SH-SY5Y (cell line): ENCODE results near the gene SYK.

Experiments used
- GATA2 ChIP-seq: IDR thresholded peaks from 2 replicates; pipeline ENCODE4 v1.6.1; 2011; ENCODE audit warnings: mild to moderate bottlenecking, low read depth, low read length
- GATA3 ChIP-seq: IDR thresholded peaks from 2 replicates; pipeline ENCODE4 v1.6.1; 2011; ENCODE audit warnings: low read depth, mild to moderate bottlenecking, low read length, moderate library complexity

The SYK gene

DNA sequence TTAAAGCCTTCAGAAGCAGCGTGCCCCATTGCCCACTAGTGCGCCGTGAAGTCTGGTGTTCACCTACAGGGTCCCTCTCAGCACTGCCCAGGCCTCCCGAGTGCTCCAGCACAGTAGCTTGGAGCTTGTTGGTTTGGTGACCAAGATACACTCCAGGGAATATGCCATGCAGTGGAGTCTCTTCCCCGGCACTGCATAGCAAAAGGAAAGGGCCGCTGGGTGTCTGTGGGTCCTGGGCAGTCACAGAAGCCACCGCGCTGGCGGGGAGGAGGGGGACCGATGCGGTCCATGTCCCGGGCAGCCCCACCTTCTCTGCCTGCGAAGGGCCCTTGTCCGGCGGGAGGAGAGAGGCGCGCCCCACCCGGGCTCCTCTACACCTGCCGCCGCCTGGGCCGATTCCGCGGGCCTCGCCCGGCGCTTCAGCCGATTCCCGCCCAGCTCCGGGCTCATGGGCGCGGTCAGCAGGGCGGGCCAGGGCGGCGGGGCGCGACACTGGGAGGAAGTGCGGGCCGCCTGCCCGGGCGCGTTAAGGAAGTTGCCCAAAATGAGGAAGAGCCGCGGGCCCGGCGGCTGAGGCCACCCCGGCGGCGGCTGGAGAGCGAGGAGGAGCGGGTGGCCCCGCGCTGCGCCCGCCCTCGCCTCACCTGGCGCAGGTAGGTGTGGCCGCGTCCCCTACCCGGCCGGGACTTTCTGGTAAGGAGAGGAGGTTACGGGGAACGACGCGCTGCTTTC lies at the start of gene SYK:
Gene SYK, plus strand, starts transcription at position 579 of the 732 bp plus-strand sequence. CDS start 42,080 bp downstream, outside the sequence.
- TF ChIP-seq GATA2 (no peak), GATA3 (no peak)

DNA sequence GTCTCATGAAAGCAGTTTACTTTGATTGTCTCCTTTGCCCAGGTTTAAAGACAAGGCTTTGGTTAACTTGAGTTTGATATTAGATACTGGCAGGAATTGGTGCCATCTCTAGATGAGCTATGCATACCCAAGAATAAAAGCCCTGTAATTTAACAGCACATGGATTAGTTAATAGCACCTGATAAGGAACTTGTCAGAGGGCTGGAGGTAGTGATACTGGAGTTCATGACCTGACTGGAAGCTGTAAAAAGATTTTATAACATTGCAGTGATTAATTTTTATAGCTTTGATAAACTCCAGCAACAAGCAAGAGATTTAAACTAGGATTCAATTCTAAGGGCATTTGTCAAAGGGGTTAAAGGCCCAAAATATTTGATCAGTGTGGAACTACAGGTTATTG lies 34.9 kb upstream of the SYK start:
- TF ChIP-seq GATA2 (no peak), GATA3 (no peak)

DNA sequence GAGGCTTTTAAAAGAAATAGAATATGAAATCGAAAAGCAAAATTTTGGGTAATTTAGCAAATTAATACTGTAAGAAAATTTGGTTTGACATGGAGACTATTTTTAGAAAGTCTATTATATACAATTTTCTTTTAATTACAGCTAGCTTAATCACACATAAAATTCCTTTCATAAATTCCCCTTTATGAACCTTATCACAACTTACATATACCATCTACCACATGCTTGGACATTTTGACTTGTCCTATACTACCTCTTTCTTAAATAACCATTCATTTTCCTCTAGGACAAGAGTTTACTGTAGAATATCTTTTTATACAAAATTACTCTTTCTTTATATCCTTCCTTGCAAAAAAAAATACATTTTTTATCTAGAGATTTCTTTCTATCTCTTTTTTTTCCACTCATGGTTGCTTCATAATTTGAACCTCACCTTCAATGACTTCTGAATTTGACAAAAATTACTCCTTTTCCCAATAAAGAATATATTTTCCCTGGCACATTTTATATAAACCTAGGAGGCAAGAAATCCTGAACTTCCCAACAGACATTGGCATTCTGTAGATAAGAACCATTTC lies 34.0 kb upstream of the SYK start:
- no peak for TF ChIP-seq GATA2
- TF ChIP-seq GATA3 = no peak

DNA sequence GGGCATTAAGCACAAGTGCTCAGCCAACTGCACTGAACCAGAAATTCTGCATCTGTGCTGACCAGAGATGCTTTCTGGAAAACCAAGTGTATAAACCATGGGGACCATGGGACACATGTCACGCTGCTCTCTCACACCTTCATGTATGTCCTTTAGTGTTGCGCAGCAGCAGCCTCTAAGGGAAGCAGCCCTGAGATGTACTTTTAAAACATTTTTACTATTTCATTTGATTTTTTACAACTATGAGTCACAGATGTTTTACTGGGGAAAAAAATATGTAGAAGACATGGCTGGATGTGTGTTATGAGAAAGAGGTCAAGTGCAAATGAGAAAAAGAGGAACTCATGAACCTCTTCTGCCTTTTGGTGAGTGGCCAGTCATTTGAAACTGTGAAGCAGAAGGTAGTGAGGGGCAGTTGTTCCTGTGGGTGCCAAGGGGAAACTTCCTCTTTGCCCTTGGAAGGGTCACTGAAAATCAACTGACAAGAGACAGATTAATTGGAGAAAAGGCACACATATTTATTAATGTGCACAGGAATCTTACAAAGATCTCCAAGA lies 31.4 kb upstream of the SYK start:
- no peak for TF ChIP-seq GATA3
- no peak for TF ChIP-seq GATA2

DNA sequence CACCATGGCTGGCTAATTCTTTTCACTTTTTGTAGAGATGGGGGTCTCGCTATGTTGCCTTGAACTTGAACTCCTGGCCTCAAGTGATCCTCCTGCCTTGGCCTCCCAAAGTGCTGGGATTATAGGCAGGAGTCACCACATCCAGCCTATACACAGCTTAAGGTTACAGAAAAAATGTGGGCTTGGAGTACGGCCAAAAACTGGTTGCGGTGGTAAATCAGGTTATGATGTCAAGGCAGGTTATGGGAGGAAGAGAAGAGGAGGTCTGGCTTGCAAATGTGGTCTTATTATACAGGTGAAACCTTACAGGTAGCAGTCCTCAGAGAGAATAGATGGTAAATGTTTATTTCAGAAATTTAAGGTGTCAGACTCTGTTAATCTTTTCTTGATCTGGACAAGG lies 30.7 kb upstream of the SYK start:
- TF ChIP-seq GATA3 = no peak
- no peak for TF ChIP-seq GATA2

DNA sequence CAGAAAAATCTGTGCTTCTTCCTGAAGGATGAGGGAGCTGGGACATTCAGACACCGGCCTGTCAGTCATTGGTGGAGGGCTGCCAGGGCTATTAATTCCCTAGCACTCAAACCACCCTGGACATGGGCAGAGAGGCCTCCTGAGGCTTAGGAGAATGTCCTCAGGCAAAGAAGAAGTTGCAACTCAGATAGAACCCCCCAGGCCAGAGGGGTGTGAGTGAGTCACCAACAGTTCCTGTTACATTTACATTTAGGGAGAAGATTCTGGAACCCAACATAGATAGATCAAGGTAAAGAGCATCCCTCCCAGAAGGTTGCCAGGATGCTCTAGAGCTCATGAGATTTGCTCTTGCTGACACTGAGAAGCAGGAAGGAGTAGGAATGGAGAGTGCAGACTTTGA lies 29.2 kb upstream of the SYK start:
- TF ChIP-seq GATA3 (no peak), GATA2 (no peak)

DNA sequence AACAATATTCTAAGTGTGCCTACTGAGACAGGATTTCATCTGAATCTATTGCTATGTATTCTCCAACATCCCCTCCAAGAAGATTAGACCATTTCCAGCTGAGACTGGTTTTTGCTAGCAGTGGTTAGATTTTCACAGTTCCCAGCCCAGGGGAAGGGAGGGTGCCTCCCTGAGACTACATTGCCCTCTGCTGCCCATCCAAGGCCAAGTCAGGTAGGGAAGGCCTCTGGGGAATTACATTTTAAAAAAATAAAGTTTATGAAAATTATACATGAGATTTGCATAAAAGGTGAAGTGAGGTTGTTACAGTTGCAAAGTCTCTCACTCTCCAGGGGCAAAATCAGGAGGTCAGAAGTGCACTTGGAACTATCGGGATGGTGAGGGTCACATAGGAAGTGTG lies 28.0 kb upstream of the SYK start:
- TF ChIP-seq GATA3 (no peak), GATA2 (no peak)

DNA sequence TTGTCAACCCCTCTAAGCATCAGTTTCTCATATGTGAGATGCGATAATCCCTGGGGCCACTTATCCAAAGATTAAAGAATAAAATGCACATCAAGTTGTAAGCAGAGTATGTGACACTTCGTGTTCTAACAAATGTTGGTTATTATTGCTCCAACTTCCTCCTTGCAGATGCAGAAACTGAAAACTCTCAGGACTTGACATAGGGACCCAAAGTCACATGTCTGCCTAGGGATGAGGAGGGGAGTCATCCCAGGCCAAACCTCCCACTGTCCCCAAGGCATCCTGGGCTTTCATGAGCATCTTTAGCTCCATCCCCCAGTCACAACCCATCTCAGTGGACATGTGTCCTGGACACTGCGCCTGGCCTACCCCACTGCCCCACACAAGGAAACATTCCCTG lies 27.5 kb upstream of the SYK start:
- TF ChIP-seq GATA3 (no peak), GATA2 (no peak)

DNA sequence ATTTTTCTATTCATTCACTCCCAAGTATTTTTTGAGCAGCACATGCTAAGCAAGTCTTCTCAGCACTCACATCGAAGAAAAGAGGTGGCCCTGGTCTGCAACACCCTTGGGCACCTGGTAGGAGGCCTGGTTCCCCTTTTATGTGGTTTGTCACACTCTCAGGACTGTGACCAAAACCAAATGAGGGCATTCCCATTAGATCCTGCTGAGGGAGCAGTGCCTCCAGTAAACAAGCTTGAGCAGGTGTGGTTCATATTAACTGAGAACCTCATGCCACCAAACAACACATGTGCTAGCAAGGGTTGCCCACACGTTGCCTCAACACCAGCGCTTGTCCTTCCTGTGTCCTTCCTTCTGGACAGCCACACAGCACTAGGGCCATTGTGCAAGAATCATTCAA lies 26.9 kb upstream of the SYK start:
- TF ChIP-seq GATA2 (no peak), GATA3 (no peak)

DNA sequence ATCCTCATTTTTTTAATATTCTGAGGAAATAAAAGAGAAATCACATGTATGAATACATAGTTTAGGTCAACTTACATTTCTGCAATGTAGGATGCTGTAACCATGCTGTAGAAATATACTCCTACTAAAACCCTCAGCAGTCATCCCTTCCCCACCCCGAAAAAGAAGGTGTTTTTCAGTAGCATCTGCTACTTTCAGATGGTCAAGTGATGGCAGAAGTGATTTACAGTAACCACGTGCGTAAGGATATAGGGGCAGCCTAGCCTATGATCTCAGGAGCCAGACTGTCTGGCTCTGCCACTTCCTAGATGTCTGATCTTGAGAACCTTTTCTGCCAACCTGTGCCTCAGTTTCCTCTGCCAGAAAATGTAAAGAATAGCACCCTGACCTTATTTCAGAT lies 26.0 kb upstream of the SYK start:
- TF ChIP-seq GATA2 = no peak
- no peak for TF ChIP-seq GATA3

DNA sequence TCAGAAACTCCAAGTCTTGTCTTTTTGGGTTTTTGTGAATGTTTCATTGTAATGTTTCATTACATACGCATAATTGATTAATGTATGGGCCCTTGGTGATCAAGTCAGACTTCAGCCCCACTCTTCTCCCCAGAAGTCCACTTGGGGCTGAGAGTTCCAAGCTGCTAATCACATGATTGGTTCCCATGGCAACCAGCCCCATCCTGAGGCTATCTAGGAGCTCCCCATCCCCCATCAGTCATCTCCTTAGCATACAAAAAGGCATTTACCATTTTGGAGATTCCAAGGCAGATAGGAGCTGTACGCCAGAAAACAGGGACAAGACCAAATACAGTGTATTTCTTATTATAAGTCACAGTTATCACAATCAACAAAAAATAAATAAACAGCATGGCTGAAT lies 22.9 kb upstream of the SYK start:
- TF ChIP-seq GATA2 (no peak), GATA3 (no peak)

DNA sequence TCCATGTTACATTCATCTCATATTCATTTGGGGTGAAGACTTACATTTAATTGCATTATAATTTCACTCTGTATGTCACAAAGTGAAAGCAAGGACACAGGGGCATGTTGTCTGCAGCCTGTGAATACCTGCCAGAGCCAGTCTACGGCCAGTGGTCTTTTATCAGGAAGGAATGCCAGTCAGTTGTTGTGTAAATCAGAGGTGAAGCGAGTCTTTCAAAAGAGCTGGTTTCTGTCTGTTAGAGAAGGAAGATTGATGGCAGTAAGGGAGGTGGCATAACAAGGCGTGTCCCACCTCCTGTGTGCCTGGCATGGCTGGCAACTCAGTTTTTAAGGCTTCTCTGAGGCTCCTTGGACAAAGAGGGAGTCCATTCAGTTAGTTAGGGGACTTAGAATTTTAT lies 18.1 kb upstream of the SYK start:
- TF ChIP-seq GATA2 (no peak), GATA3 (no peak)

DNA sequence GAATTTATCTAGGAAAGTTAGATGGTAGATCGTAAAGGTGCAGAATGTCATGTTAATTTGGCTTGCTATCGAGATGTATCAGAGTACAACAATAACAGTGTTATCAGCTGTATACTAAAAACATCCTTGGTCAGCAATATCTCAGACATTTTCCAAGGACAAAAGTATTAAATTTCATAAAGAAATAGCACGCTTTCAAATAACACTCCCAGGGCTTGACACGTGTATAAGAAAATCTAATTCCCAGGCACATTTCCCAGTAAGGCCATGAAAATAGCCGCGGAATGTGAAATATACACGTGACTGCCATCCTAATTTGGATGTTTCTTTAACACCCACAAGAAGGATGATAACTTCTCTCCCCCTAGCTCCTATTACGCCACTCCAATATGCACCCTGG lies 17.7 kb upstream of the SYK start:
- TF ChIP-seq GATA2 (no peak), GATA3 (no peak)

DNA sequence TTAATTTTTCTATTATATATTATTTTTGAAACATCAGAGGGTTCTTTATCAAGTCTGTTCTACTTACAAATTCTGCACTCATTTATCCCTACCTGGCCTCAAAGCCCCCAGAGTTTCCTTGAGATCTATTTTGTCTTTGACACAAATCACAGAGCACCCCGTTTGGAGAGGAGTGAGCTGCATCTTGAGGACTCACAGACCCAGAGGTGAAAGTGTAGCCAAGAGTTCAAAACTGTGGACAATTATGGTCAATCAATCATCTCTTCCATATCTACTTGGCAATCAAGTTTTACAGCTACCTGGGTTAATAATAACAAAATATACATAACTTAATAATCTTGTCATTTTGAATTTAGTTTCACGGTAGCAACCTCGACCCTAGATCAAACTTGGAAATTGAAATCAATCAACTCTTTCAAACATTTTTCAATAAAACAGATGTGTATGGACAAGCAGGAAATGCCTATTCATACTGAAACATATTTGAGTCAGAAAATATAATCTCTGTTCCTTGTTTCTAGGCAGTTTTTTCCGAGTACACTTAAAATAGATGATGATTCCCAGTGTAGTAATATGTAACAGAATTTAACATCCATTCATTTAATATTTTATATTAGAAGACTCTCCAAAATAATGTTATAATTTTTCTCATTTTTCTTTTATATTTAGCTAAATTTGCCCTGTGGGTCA lies 13.7 kb upstream of the SYK start:
- TF ChIP-seq GATA2 (no peak), GATA3 (no peak)

DNA sequence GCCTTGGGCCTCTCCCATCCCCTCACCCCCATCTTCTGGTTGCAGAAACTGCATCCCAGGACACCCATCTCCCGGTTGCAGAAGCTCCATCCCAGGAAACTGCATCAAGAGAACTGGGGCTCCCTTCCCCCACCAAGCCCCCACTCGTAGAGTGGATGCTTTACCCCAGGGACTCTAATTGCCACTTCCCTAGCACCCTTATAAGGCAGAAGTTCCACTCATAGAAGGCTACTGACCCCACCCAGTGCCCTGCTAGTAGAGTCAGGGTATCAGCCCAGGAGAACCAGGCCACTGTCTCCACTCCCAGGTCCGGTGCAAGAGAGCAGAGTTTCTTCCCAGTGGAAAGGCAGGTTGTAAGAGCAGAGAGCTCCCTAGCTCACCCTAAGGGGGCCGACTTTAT lies 12.2 kb upstream of the SYK start:
- TF ChIP-seq GATA2 = no peak
- TF ChIP-seq GATA3 = no peak

DNA sequence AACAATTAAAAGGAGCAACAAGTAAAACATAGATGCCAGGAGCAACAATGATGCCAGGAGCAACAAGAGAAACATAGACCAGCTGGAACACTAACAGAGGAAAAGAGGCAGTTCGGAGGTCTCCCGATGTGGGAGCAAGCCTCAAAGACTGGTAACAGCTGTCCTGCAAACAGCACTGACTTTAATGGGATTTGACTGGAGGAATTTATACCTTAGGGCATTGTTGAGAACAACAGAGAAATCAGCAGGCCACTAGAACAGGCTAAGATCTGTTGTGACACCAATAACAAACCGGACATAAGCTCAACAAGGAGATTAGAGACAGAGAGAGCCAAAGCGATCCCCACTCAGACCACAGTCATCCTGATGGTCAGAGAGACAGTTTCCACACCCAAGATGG lies 11.8 kb upstream of the SYK start:
- TF ChIP-seq GATA2 = no peak
- TF ChIP-seq GATA3 = no peak
